K562 (cell line): ENCODE data around the gene ADORA2A. TPM values are rescaled to one million over a fixed set of nuclear protein-coding genes. Genes with fewer than 3 reads are reported as not detected.

Experiments used
- RBBP5 ChIP-seq: fragments of 200-600 bp; sonication (generic); IDR thresholded peaks from 2 replicates; pipeline ENCODE4 v1.6.1; 2012; ENCODE audit warnings: borderline replicate concordance, mild to moderate bottlenecking, low read length, control low read depth, inconsistent platforms; ENCODE audit not compliant: insufficient read depth, poor library complexity, severe bottlenecking
- ZNF212 ChIP-seq: fragments of 450-650 bp; formaldehyde crosslinking; IDR thresholded peaks from 2 replicates; pipeline ENCODE4 v1.4.0; 2020; ENCODE audit warnings: mild to moderate bottlenecking
- polyA plus RNA-seq, 8 experiments: library from polyadenylated mRNA; depleted of rRNA in 4 of 8; stranded (reverse) in 5 of 8; unstranded in 3 of 8; fragments of >200 nt; fragmentation: Nextera tagmentation in 2 of 8; fragmentation: Illumina TruSeq in 1 of 8; extraction: Ambion mirVana in 2 of 8; extraction: Trizol in 1 of 8; gene quantifications; 2 replicates each; pipeline versions ENCODE4 v1.2.1 to v1.2.3, GENCODE V29; 2011 to 2014; ENCODE audit warnings: inconsistent platforms in 1 of 8, missing spikeins in 1 of 8
- total RNA-seq, 7 experiments: library from RNA; depleted of rRNA in 6 of 7; stranded (reverse); fragments of >200 nt in 6 of 7; fragmentation: Illumina TruSeq in 2 of 7; extraction: Trizol in 2 of 7; gene quantifications; 2 replicates each; pipeline versions ENCODE4 v1.2.1 to v1.2.3, GENCODE V29; 2011 to 2021; ENCODE audit warnings: low replicate concordance in 1 of 7
- TF ChIP-seq, protein P1 (sequence below), 2 experiments: fragments of 450-650 bp; formaldehyde crosslinking in 1 of 2; IDR thresholded peaks; 2 replicates each; pipeline versions ENCODE4 v1.4.0 to v1.6.1; 2014 to 2020; ENCODE audit warnings: mild to moderate bottlenecking in 2 of 2, borderline replicate concordance in 1 of 2, low read depth in 1 of 2

ADORA2A gene
- total and polyA plus RNA-seq, 9 of the 15 experiments (the other 6 are each of a cell fraction or from before 2014, with no cell fraction given): 0.15 to 2.1 (median 0.66) TPM; not detected in 2

- TF ChIP-seq, protein P1, sequence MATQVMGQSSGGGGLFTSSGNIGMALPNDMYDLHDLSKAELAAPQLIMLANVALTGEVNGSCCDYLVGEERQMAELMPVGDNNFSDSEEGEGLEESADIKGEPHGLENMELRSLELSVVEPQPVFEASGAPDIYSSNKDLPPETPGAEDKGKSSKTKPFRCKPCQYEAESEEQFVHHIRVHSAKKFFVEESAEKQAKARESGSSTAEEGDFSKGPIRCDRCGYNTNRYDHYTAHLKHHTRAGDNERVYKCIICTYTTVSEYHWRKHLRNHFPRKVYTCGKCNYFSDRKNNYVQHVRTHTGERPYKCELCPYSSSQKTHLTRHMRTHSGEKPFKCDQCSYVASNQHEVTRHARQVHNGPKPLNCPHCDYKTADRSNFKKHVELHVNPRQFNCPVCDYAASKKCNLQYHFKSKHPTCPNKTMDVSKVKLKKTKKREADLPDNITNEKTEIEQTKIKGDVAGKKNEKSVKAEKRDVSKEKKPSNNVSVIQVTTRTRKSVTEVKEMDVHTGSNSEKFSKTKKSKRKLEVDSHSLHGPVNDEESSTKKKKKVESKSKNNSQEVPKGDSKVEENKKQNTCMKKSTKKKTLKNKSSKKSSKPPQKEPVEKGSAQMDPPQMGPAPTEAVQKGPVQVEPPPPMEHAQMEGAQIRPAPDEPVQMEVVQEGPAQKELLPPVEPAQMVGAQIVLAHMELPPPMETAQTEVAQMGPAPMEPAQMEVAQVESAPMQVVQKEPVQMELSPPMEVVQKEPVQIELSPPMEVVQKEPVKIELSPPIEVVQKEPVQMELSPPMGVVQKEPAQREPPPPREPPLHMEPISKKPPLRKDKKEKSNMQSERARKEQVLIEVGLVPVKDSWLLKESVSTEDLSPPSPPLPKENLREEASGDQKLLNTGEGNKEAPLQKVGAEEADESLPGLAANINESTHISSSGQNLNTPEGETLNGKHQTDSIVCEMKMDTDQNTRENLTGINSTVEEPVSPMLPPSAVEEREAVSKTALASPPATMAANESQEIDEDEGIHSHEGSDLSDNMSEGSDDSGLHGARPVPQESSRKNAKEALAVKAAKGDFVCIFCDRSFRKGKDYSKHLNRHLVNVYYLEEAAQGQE (IDR thresholded peaks at IDR 0.05; ENCODE audit: borderline replicate concordance): no peak
- TF ChIP-seq, protein P1 (CRISPR knock-in tag; IDR thresholded peaks at IDR 0.05; ENCODE audit: low read depth): no peak
- TF ChIP-seq ZNF212 (CRISPR knock-in tag) (no peak), RBBP5 (no peak)
Observed at GRCh38 chr22:24440718-24441405, 13.5 kb downstream of the ADORA2A start (continued).
